ENCODE data around the gene LIX1. TPM values are rescaled to one million over a fixed set of nuclear protein-coding genes. Genes with fewer than 3 reads are reported as not detected.

LIX1 gene
- total RNA-seq, 3 donors from 2014 or later (not counting 1 experiment from before 2014, with no cell fraction given), result not detected

GRCh38 chr5:97101189-97101910 lies 41.1 kb downstream of the LIX1 start:
- ATAC-seq (no peak), DNase-seq (no peak)
- Mint-ChIP-seq H3K4me1 (no peaks in the 10 kb centered on the region), H3K4me3 (no peak overlapping the region), H3K27ac (no peak overlapping the region), H3K27me3 (ENCODE audit: low read depth in 2 of 2) (peaks cover 7 to 9% of the 10 kb centered on the region in 2 donors), H3K36me3 (no peaks in the 10 kb centered on the region), H3K9me3 (no peaks in the 10 kb centered on the region)
- H3K9me3 ChIP-seq (ENCODE audit: control insufficient read depth, insufficient read depth, low read length), result no peaks in the 10 kb centered on the region
- intact Hi-C loops (cut with micrococcal nuclease), result no loop called here
- no peaks in the 10 kb centered on the region for H3K36me3 ChIP-seq (ENCODE audit: control insufficient read depth, insufficient read depth, low read length)
- no peaks in the 10 kb centered on the region for H3K27me3 ChIP-seq (ENCODE audit: control insufficient read depth, insufficient read depth, low read length)
- H3K4me1 ChIP-seq (ENCODE audit: control insufficient read depth, insufficient read depth, low read length), result no peaks in the 10 kb centered on the region
- no peak overlapping the region for H3K4me3 ChIP-seq (ENCODE audit: low read length)
- TF ChIP-seq, protein P1, sequence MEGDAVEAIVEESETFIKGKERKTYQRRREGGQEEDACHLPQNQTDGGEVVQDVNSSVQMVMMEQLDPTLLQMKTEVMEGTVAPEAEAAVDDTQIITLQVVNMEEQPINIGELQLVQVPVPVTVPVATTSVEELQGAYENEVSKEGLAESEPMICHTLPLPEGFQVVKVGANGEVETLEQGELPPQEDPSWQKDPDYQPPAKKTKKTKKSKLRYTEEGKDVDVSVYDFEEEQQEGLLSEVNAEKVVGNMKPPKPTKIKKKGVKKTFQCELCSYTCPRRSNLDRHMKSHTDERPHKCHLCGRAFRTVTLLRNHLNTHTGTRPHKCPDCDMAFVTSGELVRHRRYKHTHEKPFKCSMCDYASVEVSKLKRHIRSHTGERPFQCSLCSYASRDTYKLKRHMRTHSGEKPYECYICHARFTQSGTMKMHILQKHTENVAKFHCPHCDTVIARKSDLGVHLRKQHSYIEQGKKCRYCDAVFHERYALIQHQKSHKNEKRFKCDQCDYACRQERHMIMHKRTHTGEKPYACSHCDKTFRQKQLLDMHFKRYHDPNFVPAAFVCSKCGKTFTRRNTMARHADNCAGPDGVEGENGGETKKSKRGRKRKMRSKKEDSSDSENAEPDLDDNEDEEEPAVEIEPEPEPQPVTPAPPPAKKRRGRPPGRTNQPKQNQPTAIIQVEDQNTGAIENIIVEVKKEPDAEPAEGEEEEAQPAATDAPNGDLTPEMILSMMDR (IDR thresholded peaks at IDR 0.05), result no peak
- 97% methylated on average over 5 of the region's 6 CpGs for WGBS (ENCODE audit: insufficient coverage)
- no peak overlapping the region for H3K27ac ChIP-seq (ENCODE audit: low read length)

GRCh38 chr5:97100476-97100875 lies 41.9 kb downstream of the LIX1 start:
- no peak overlapping the region for H3K4me3 ChIP-seq (ENCODE audit: low read length)
- TF ChIP-seq, protein P1 (IDR thresholded peaks at IDR 0.05), result no peak

GRCh38 chr5:97098922-97099321 lies 43.5 kb downstream of the LIX1 start:
- H3K4me3 Mint-ChIP-seq, result no peak overlapping the region
- WGBS (ENCODE audit: insufficient coverage), result 79% methylated on average over 5 of the region's 5 CpGs
- intact Hi-C loops (cut with micrococcal nuclease), result no loop called here

More at GRCh38 chr5:97100476-97100875, 41.9 kb downstream of the LIX1 start:
- Histone ChIP-seq H3K36me3 (ENCODE audit: control insufficient read depth, insufficient read depth, low read length) (no peaks in the 10 kb centered on the region), H3K9me3 (ENCODE audit: control insufficient read depth, insufficient read depth, low read length) (no peaks in the 10 kb centered on the region), H3K27ac (ENCODE audit: low read length) (no peak overlapping the region), H3K4me1 (ENCODE audit: control insufficient read depth, insufficient read depth, low read length) (no peaks in the 10 kb centered on the region), H3K27me3 (ENCODE audit: control insufficient read depth, insufficient read depth, low read length) (no peaks in the 10 kb centered on the region)
- Mint-ChIP-seq H3K27ac (no peak overlapping the region), H3K9me3 (no peaks in the 10 kb centered on the region), H3K4me1 (no peaks in the 10 kb centered on the region), H3K36me3 (no peaks in the 10 kb centered on the region), H3K27me3 (ENCODE audit: low read depth in 2 of 2) (peaks cover 5 to 7% of the 10 kb centered on the region in 2 donors), H3K4me3 (no peak overlapping the region)
- WGBS (ENCODE audit: insufficient coverage), result 92% methylated on average over 1 of the region's 2 CpGs
- intact Hi-C loops (cut with micrococcal nuclease), result no loop called here
- no peak for DNase-seq
- ATAC-seq, result no peak

More at GRCh38 chr5:97098922-97099321, 43.5 kb downstream of the LIX1 start:
- Histone ChIP-seq H3K4me3 (ENCODE audit: low read length) (no peak overlapping the region), H3K4me1 (ENCODE audit: control insufficient read depth, insufficient read depth, low read length) (no peaks in the 10 kb centered on the region), H3K36me3 (ENCODE audit: control insufficient read depth, insufficient read depth, low read length) (no peaks in the 10 kb centered on the region), H3K27ac (ENCODE audit: low read length) (no peak overlapping the region), H3K9me3 (ENCODE audit: control insufficient read depth, insufficient read depth, low read length) (no peaks in the 10 kb centered on the region), H3K27me3 (ENCODE audit: control insufficient read depth, insufficient read depth, low read length) (no peaks in the 10 kb centered on the region)
- Mint-ChIP-seq H3K4me1 (peaks cover 0 to 6% of the 10 kb centered on the region in 2 donors), H3K27me3 (ENCODE audit: low read depth in 2 of 2) (peaks cover 5 to 7% of the 10 kb centered on the region in 2 donors), H3K36me3 (no peaks in the 10 kb centered on the region), H3K9me3 (no peaks in the 10 kb centered on the region), H3K27ac (no peak overlapping the region)
- TF ChIP-seq, protein P1 (IDR thresholded peaks at IDR 0.05), result no peak
- no peak for ATAC-seq
- DNase-seq, result no peak
